SH-SY5Y (cell line): ENCODE results near the gene NOG.

Source experiments
- GATA2 ChIP-seq: IDR thresholded peaks from 2 replicates; pipeline ENCODE4 v1.6.1; 2011; ENCODE audit warnings: mild to moderate bottlenecking, low read depth, low read length
- GATA3 ChIP-seq: IDR thresholded peaks from 2 replicates; pipeline ENCODE4 v1.6.1; 2011; ENCODE audit warnings: low read depth, mild to moderate bottlenecking, low read length, moderate library complexity

- TF ChIP-seq GATA2 (no peak), GATA3 (no peak)
Measured at GRCh38 chr17:56595831-56596690, 2.6 kb downstream of the NOG start.
